GM18520 (cell line): Measurements from ENCODE around the gene LTBP1.
"Not testable (repeated sequence)": the region's sequence is repeated elsewhere in the genome, so short reads cannot be mapped to it uniquely, and the experiment has no call there.

Experiments
- ATAC-seq: cut with Tn5 transposase; IDR thresholded peaks from one replicate; pipeline ENCODE4 v1.9.1; 2021; ENCODE audit not compliant: unreplicated experiment

LTBP1 gene

GRCh38 chr2:32960238-32960637 is 13.5 kb downstream of the LTBP1 start:
- no peak for ATAC-seq

DNA sequence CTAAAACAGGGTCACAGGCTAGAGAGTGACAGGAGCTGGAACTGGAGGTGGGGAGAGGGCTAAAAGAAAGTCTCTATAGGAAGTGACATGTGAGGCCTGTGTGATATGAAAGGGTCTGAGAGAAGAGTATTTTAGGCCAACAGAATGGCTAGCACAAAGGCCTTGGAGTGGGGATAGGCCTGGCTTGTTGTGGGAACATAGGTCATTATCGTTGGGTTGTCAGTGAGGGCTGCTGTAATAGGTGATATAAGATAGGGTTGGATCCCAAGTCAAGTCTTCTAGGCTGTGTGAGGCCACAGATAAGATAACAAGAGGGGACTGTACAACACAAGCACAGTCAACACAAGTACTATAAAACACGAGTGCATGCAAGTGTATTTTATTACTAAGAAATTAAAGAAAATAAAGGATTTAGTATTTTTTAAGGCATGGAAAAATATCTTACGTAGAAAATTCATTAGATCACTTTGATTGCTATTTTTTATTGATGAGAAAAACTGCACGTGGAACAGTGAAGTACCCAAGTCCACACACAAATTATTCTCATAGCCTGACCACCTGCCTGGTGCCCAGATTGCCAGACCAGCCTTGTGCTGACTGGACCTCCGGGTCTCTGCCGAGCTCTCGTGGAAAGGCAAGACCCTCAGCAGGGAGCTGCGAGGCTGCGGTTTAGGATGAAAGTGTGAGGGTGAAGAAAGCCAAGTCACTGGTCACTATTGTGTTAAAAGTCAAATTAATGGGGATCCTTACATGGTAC is 14.1 kb downstream of the LTBP1 start:
- ATAC-seq: no peak

GRCh38 chr2:32962690-32963089 is 15.9 kb downstream of the LTBP1 start:
- ATAC-seq: no peak

DNA sequence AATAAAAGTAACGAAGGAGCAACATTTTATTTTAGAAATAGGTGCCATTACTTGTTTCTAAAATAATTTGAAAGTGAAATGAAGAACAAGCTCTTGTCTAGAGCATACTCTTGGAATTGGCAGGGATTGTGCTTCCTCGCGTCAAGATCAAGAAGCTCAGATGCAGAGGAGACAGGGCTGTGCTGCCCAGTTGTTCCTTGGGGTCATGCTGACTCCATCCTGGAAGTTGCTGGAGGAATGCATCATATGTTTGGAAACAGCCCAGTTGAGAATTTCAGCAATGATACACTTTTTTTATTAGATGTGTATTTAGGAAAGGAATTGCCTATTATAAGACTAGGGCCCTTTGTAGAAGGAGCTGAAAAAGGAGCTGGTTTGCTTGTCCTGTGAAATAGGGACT is 17.2 kb downstream of the LTBP1 start:
- ATAC-seq: no peak

DNA sequence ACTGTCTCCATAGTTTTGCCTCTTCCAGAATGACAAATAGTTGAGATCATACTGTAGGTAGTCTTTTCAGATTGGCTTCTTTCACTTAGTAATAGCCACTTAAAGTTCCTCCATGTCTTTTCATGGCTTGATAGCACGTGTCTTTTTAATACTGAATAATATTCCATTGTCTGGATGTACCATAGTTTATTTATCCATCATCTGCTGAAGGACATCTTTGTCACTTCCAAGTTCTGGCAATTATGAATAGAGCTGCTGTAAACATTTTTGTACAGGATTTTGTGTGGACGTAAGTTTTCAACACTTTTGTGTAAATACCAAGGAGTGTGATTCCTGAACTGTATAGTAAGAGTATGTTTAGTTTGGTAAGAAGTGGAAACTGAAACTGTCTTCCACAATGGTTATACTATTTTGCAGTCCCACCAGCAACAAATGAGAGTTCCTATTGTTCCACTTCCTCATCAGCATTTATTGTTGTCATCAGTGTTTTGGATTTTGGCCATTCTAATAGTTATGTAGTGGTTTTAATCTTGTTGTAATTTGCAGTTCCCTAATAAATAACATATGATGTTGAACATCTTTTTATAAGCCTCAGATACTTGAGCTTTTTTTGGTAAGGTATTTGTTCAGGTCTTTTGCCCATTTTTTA is 18.9 kb downstream of the LTBP1 start:
- no peak for ATAC-seq

DNA sequence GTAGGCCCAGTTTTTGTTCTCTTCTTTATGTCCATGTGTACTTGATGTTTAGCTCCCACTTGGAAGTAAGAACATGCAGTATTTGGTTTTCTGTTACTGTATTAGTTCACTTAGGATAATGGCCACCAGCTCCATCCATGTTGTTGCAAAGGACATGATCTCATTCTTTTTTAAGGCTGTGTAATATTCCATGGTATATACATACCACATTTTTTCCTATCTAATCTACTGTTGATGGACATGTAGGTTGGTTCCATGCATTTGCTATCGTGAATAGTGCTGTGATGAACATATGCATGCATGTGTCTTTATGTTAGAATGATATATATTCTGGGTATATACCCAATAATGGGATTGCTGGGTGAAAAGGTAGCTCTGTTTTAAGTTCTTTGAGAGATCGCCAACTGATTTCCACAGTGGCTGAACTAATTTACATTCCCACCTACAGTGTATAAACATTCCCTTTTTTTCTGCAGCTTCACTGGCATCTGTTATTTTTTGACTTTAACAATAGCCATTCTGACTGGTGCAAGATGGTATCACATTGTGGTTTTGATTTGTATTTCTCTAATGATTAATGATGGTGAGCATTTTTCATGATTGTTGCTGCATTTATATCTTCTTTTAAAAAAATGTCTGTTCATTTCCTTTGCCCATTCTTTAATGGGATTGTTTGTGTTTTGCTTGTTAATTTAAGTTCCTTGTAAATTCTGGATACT is 22.9 kb downstream of the LTBP1 start:
- no peak for ATAC-seq

GRCh38 chr2:32973772-32974171 is 27.0 kb downstream of the LTBP1 start:
- ATAC-seq: not testable (repeated sequence)

- no peak for ATAC-seq
Observed at GRCh38 chr2:32976409-32977063, 29.8 kb downstream of the LTBP1 start.

DNA sequence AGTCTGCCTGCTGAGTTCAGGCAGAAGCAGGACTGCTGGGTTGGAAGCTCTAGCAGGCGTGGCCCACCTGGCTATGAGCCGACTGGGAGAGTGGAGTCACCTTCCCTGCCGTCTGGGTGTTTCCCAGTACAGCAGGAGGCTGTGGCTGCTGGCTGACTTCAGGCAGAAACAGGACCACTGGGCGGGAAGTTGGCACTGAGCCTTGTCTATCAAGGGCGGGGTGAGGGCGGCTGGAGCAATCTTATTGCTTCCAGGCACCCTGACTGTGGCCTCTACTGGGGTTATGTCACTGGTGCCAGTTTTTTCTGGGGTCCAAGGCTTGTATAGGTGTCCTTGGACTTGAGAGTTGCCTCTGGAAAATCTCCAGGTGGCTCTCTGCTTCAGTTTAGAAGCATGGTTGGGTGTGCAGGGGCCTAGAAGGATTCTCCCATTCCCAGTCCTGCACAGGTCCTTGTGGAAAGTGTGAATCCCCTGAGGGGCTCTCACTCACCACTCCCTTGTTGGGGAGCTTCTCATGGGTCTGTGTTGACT is 30.5 kb downstream of the LTBP1 start:
- ATAC-seq: no peak

DNA sequence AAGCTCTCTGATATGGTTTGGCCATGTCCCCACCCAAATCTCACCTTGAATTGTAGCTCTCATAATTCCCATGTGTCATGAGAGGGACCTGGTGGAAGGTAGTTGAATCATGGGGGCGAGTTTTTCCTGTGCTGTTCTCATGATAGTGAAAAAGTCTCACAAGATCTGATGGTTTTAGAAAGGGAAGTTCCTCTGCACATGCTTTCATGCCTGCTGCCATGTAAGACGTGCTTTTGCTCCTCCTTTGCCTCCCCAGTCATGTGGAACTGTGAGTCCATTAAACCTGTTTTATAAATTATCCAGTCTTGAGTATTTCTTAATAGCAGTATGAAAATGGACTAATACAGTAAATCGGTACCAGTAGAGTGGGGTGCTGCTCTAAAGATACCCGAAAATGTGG is 34.9 kb downstream of the LTBP1 start:
- no peak for ATAC-seq

- not testable (repeated sequence) for ATAC-seq
Observed at GRCh38 chr2:32983193-32983924, 36.6 kb downstream of the LTBP1 start.

DNA sequence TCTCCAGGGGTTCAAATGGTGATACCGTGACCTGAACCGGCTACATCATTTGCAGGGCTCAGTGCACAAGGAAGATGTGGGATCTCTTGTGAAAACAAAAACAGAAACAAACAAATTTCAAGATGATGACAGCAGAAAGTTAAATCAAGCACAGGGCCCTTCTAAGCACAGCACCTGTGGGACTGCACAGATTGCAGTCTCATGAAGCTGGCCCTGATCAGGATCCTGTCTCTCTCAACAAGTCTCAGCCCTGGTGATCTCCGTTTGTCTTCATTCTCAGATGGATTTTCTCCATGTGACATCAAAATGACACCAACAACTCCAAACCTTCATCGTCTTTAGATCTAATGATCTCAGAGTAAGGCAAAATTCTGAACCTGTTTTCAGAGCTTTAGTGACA is 39.7 kb downstream of the LTBP1 start:
- no peak for ATAC-seq

DNA sequence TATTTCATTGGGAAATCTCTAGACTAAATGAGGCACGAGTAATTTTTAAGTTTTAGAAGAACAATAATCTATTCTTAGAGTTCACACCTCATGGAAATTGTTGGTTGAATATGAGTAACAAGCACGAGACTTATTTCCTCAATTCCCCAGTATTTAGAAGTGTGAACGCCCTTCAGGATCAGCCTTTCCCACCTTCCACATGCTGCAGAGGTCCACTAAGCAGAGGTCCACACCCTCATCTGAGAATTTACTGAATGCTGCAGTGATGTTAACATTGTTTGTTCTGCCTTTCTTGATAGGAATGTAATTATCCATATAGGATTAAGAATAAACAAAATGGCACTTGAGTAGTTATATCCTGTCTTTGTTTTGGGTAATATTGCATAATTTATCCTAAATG is 41.8 kb downstream of the LTBP1 start:
- ATAC-seq: no peak

DNA sequence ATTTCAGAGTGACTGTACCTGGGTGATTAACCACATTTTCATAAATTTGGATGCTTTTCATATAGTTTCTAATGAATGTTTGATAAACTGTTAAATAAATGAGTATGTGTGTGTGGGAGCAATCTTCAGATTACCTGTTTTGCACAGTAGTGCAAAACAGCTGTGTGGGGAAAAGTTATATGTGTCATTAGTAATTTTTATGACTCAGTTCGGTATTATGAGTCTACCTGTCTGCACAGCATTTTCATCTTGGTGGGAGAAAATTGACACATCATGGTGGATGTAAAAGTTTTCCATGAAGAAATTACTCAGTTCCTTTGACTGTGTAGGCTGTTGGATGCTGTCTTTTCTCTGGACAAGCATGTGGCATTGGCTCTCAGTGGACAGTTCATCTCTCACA is 43.8 kb downstream of the LTBP1 start:
- ATAC-seq: no peak

GRCh38 chr2:32991091-32991845 is 44.5 kb downstream of the LTBP1 start:
- ATAC-seq: no peak

DNA sequence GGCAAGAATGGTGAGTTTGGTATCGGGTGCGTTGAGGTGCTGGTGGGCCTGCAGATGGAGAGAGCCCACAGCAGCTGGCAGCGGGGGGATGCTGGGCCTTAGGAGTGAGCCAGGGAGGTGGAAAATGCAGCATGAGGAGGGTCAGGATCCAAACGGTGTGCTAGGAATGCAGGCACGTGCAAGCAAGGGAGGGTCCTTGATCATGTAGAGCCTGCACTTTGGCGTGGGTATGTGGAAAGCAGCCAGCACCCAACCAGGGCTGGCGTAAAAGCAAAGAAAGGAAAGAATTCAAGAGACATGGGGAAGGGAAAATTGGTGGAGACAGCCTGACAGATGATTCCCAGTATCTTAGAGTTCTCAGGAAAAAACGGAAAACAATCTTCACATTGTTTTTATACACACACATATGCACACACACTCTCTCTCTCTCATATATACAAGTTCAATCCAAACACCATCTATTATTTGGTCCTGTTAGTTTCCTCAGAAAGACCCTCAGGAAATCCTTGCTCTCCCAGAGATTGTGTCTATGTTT is 46.3 kb downstream of the LTBP1 start:
- no peak for ATAC-seq

DNA sequence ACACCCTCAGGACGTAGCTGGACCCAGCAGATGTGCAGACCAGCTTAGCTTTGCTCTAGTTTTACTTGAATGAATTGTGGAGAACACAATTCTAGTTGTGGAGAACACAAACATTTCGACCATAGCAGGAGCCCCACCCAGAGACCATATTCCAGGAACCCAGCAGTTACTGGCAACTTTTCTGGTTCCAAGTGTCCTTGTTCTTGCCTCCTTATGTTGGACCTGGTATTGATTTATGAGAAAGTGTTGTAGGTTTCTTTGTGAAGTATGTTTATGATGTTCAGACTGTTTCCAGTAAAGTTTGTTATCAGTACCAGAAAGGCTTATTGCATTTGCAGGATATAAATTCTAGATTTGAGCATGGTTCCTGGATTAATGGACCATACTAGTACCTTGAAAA is 51.0 kb downstream of the LTBP1 start:
- ATAC-seq: no peak

GRCh38 chr2:33000986-33001385 is 54.2 kb downstream of the LTBP1 start:
- ATAC-seq: no peak

DNA sequence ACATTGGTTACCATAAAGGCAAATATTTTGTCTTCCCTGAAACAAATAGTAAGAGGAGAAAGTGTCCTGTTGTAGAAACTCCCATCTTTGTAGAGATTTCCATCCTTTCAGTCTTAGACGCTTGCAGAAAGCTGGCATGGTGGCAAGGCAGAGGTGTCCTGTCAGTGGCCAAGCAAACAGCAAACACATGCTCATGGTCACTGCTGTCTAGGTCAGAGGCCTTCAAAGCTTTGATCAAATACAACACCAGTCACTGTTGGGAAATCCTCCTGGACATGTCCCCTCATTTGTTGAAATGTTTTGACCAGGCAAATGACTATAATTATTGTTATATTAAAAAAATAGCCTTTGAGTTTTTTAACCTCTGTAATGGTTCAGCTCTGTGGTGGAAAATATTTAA is 55.1 kb downstream of the LTBP1 start:
- ATAC-seq: no peak

- no peak for ATAC-seq
Observed at GRCh38 chr2:33002863-33003262, 56.1 kb downstream of the LTBP1 start.
